Nephron progenitor cell (in vitro differentiated cells): ENCODE measurements around the gene REM2.

Experiments used
- DNase-seq: peaks from one replicate; pipeline ENCODE4 v3.0.0; 2021
- H3K27ac Mint-ChIP-seq: 2 replicates; pipeline ENCODE4 v1.8.0; 2021; ENCODE audit warnings: mild to moderate bottlenecking, moderate library complexity, mixed read lengths
- H3K27me3 Mint-ChIP-seq: 2 replicates; pipeline ENCODE4 v1.8.0; 2021; ENCODE audit warnings: mild to moderate bottlenecking, low read depth, mixed read lengths; ENCODE audit not compliant: poor library complexity
- H3K36me3 Mint-ChIP-seq: 2 replicates; pipeline ENCODE4 v1.8.0; 2021; ENCODE audit warnings: low read depth, mixed read lengths
- H3K4me1 Mint-ChIP-seq: 2 replicates; pipeline ENCODE4 v1.8.0; 2021; ENCODE audit warnings: mixed read lengths
- H3K4me3 Mint-ChIP-seq: 2 replicates; pipeline ENCODE4 v1.8.0; 2021; ENCODE audit warnings: mild to moderate bottlenecking, moderate library complexity, mixed read lengths
- H3K9me3 Mint-ChIP-seq: 2 replicates; pipeline ENCODE4 v1.8.0; 2021; ENCODE audit warnings: mild to moderate bottlenecking, moderate library complexity, mixed read lengths
- CTCF ChIP-seq: fragments of 200-600 bp; sonication (generic); IDR thresholded peaks from 2 replicates; pipeline ENCODE4 v1.5.0; 2021; ENCODE audit warnings: antibody characterized with exemption

REM2 gene

GRCh38 chr14:22864979-22865378, 18.0 kb upstream of the REM2 start:
- H3K36me3 Mint-ChIP-seq = no peaks in the 10 kb centered on the region
- DNase-seq = no peak
- TF ChIP-seq CTCF = no peak
- peaks cover 3% of the 10 kb centered on the region for H3K27me3 Mint-ChIP-seq
- no peak overlapping the region for H3K27ac Mint-ChIP-seq
- peaks cover 6% of the 10 kb centered on the region for H3K4me1 Mint-ChIP-seq
- peaks cover 4% of the 10 kb centered on the region for H3K9me3 Mint-ChIP-seq
- no peak overlapping the region for H3K4me3 Mint-ChIP-seq

GRCh38 chr14:22865424-22866405, 17.3 kb upstream of the REM2 start:
- peak overlapping the region; percentile 5 for H3K27ac Mint-ChIP-seq
- no peaks in the 10 kb centered on the region for H3K36me3 Mint-ChIP-seq
- peaks cover 2% of the 10 kb centered on the region for H3K27me3 Mint-ChIP-seq
- H3K4me3 Mint-ChIP-seq = no peak overlapping the region
- peaks cover 4% of the 10 kb centered on the region for H3K9me3 Mint-ChIP-seq
- DNase-seq = no peak
- H3K4me1 Mint-ChIP-seq = peaks cover 13% of the 10 kb centered on the region
- TF ChIP-seq CTCF = no peak

DNA sequence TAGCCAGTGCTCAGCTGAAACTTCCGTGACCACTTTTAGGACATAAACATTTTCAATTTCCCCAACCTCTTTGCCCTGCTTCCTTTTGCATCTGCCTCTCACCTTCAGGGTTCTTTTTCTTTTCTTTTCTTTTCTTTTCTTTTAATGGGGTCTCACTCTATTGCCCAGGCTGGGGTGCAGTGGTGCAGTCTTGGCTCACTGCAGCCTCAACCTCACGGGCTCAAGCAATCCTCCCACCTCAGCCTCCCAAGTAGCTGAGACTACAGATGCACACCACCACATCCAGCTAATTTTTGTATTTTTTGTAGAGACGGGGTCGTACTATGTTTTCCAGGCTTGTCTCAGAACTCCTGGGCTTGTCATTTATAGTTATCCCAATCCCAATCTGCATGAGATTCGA, 16.1 kb upstream of the REM2 start:
- DNase-seq = no peak
- H3K36me3 Mint-ChIP-seq = no peaks in the 10 kb centered on the region
- no peak overlapping the region for H3K4me3 Mint-ChIP-seq
- TF ChIP-seq CTCF = no peak
- peaks cover 19% of the 10 kb centered on the region for H3K4me1 Mint-ChIP-seq
- peaks cover 3% of the 10 kb centered on the region for H3K9me3 Mint-ChIP-seq
- H3K27ac Mint-ChIP-seq = no peak overlapping the region
- H3K27me3 Mint-ChIP-seq = no peaks in the 10 kb centered on the region

GRCh38 chr14:22870811-22871223, 12.2 kb upstream of the REM2 start:
- peaks cover 16% of the 10 kb centered on the region for H3K36me3 Mint-ChIP-seq
- no peaks in the 10 kb centered on the region for H3K9me3 Mint-ChIP-seq
- H3K4me3 Mint-ChIP-seq = peak overlapping the region; percentile 87
- peak overlapping the region; percentile 99 for H3K27ac Mint-ChIP-seq
- peaks cover 27% of the 10 kb centered on the region for H3K4me1 Mint-ChIP-seq
- H3K27me3 Mint-ChIP-seq = no peaks in the 10 kb centered on the region
- DNase-seq = no peak
- TF ChIP-seq CTCF = no peak

DNA sequence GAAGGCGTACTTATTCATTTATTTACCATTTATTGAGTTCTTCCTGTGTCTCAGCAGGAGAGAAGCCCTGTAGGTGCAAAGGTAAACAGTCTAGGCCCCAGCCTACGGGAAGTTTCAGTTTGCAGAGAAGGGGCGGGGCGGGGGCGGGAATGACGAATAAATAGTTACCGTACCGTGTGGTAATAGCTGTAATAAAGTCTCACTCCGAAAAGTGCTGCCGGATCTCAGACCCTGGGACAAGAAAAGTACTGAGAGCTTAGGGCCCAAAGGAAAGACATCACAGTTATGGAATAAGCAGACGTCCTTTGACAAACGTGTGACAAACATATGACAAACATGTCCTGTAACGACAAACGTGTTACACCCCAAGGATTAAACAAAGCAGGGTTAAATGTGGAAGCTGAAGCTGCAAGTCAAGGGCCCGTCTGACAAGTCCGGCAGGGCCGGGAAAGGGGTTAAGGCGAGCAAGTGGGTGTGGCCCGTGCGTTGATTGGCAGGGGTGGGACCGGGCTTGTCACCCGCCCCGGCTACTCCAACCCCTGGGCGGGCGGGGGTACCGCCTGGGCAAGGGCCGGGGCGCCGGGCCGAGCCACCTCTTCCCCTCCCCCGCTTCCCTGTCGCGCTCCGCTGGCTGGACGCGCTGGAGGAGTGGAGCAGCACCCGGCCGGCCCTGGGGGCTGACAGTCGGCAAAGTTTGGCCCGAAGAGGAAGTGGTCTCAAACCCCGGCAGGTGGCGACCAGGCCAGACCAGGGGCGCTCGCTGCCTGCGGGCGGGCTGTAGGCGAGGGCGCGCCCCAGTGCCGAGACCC, 11.6 kb upstream of the REM2 start, which contains the start of gene LRP10:
Gene LRP10, plus strand, starts transcription at position 517 of the 809 bp plus-strand sequence. CDS start 564 bp downstream, outside the sequence.
- Mint-ChIP-seq H3K9me3 (no peaks in the 10 kb centered on the region), H3K36me3 (peaks cover 20% of the 10 kb centered on the region), H3K4me3 (peak within 1 kb of the TSS; percentile 87), H3K27ac (peak within 1 kb of the TSS; percentile 99), H3K27me3 (no peaks in the 10 kb centered on the region), H3K4me1 (peaks cover 27% of the 10 kb centered on the region)
- peak; percentile 95 for DNase-seq
- no peak for TF ChIP-seq CTCF
